ENCODE measurements around the gene SMARCA4.

The SMARCA4 gene

GRCh38 chr19:10960314-10961072 lies at the start of gene SMARCA4:
SMARCA4 (plus strand) TSS chr19:10961030; CDS start chr19:10984152, 23,122 bp downstream.
- peak in 55 of 56 donors; percentile 44 to 98 (median 89) for DNase-seq

DNA sequence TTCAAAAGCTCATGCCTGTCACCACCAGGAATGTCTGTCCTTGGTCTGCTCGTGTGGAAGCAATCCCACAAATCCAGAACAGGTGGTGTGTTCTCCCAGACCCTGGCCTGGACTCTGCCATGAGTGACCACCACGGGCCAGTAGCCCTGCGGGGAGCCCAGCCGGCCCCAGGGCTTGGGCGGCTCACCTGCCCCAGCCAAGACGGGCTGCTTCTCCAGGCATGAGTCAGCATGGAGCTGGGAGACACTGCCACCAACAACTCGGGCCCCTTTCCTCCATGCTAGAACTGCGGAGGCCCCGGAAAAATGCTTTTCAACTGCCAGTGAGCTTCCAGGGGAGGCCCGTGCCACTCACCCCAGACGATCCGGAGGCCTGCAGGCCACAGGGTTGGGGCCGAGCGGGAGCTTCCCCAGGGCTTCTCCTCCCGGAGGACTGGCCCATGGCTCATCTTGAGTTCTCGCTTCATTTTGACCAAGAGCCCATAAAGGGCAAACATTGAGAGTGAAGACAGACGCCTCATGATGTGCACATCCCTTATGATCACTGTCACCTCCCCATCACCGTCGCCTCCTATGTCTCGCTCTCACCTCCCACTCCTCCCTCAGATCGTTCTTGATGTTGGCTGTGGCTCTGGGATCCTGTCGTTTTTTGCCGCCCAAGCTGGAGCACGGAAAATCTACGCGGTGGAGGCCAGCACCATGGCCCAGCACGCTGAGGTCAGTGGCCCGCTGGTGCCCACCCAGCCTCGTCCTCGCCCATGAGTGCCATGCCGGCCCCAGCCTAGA lies 49.1 kb upstream of the SMARCA4 start:
- DNase-seq, result no peak

DNA sequence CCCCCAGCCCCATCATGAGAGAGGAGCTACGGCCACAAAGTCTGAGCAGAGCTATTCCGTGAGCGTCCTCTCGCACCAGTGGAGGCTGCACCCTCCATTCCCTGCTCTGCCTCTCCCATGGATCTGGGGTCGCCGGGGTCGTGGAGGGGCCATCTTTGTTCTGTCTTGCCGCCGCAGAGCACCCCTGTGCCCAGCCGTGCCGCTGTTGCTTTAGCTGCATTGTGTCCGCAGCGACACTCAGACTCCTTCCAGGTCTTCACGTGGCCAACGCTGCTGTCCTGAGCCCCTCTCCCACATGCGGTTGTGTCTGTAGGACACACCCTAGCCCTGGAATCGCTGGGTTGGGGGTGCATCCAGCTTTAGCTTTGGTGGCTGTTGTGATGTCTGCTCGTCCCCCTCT lies 48.2 kb upstream of the SMARCA4 start:
- no peak for DNase-seq

DNA sequence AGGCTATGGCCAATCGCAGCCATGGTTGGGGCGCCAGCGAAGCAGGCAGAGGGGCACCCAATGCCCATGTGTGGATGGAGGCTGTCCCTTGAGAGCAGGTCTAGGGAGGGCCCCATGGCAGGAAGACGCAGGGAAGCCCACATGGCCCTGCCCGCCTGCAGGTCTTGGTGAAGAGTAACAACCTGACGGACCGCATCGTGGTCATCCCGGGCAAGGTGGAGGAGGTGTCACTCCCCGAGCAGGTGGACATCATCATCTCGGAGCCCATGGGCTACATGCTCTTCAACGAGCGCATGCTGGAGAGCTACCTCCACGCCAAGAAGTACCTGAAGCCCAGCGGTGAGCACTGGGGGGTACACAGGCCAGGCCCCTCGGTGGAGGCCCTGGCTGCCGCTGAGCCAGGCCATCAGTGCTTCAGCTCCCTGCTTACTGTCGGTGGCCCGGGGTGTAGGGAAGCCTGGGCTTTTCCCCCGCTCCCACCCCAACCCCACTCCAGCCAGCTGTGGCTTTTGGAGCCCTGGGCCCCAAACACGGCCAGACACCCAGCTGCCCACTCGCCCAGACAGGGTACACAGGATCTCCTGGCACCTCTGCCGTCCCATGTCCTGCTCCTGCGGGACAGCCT lies 47.0 kb upstream of the SMARCA4 start:
- no peak for DNase-seq

GRCh38 chr19:10915130-10916091 lies 45.4 kb upstream of the SMARCA4 start:
- DNase-seq, result no peak

DNA sequence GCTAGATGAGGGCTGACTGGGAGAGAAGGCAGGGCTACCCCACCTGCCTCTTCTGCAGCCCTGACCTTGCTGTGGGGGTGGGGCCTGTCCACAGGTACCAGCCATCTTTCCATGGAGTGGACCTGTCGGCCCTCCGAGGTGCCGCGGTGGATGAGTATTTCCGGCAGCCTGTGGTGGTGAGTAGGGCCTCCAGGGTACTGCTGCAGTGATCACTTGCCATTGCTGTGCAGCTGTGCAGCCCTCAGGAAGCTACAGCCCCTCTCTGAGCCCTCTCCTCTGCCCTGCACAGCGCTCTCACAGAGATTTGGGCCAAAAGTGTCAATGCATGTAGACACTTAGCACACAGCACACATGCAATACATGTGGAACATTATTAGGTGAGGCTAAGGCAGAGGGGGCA lies 44.2 kb upstream of the SMARCA4 start:
- no peak for DNase-seq

- no peak for DNase-seq
These were observed 42.5 kb upstream of the SMARCA4 start for GRCh38 chr19:10918359-10918758.

GRCh38 chr19:10919352-10920287 lies 41.2 kb upstream of the SMARCA4 start:
- no peak for DNase-seq

DNA sequence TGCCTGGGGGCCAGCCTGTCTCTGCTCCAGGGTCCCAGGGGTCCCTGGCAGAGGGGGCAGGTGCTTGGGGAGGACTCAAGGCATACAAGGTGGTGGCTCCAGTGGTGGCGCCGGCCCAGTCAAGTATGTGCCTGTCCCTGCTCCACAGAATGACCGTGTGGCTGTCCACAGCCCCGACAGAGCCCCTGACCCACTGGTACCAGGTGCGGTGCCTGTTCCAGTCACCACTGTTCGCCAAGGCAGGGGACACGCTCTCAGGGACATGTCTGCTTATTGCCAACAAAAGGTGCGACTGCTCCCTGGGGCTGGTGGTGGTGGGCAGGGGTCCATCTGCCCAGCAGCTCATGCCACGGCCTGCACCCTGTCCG lies 40.6 kb upstream of the SMARCA4 start:
- no peak for DNase-seq

- DNase-seq, result no peak
These were observed 40.0 kb upstream of the SMARCA4 start for GRCh38 chr19:10920781-10921180.

DNA sequence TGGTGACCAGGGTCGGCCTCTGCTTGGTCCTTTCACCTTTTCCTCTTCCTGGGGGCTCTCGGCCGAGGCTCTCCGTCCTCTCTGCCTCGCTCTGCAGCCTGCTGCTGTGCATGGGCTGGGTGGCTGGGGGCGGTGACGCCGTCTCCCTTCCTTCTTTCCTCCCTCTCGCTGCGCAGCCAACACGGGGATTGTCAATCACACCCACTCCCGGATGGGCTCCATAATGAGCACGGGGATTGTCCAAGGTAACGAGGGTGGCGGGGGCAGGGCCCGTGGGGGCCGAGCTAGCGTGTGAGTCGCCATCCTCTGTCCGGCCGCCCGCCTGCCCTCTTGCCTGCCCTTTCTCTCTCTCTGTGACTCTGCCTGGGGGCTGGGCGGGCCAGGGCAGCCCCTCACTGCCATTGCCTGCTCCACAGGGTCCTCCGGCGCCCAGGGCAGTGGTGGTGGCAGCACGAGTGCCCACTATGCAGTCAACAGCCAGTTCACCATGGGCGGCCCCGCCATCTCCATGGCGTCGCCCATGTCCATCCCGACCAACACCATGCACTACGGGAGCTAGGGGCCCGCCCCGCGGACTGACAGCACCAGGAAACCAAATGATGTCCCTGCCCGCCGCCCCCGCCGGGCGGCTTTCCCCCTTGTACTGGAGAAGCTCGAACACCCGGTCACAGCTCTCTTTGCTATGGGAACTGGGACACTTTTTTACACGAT lies 39.5 kb upstream of the SMARCA4 start:
- peak in 8 of 56 donors; percentile 7 to 41 (median 14) for DNase-seq

GRCh38 chr19:10921910-10922637 lies 38.8 kb upstream of the SMARCA4 start:
- no peak for DNase-seq

DNA sequence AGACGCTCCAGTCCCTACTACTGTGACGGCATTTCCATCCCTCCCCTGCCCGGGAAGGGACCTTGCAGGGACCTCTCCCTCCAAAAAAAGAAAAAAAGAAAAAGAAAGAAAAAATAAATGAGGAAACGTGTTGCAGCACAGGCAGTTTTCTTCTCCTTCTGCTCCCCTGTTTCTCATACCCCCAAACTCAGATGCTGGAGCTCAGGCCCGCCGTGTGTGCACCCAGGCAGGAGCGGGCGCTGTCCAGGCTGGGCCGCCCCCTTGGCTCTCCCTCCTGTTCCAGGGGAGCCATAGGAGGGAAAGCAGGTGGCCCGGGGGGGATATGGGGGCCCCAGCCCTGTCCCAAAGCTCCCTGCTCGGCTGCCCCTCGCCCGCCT lies 38.2 kb upstream of the SMARCA4 start:
- DNase-seq, result no peak

- no peak for DNase-seq
These were observed 37.3 kb upstream of the SMARCA4 start for GRCh38 chr19:10923260-10924112.

DNA sequence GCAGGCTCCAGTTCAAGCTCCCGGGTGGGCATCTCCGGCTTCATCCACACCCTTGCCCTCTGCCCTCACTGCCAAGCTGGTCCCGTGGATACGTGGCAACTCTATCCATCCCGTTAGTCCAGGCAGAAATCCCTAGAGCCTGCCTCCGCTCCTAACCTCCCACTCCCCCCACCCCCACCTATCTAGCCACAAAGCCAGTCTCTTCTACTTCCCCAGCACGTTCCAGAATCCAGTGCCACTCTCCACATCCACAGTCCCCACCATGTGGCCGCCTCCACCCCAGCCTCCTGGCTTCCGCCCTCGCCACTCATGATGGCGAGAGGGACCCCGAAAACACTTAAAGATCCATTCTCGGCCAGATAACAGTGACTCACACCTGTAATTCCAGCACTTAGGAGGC lies 36.2 kb upstream of the SMARCA4 start:
- no peak for DNase-seq

DNA sequence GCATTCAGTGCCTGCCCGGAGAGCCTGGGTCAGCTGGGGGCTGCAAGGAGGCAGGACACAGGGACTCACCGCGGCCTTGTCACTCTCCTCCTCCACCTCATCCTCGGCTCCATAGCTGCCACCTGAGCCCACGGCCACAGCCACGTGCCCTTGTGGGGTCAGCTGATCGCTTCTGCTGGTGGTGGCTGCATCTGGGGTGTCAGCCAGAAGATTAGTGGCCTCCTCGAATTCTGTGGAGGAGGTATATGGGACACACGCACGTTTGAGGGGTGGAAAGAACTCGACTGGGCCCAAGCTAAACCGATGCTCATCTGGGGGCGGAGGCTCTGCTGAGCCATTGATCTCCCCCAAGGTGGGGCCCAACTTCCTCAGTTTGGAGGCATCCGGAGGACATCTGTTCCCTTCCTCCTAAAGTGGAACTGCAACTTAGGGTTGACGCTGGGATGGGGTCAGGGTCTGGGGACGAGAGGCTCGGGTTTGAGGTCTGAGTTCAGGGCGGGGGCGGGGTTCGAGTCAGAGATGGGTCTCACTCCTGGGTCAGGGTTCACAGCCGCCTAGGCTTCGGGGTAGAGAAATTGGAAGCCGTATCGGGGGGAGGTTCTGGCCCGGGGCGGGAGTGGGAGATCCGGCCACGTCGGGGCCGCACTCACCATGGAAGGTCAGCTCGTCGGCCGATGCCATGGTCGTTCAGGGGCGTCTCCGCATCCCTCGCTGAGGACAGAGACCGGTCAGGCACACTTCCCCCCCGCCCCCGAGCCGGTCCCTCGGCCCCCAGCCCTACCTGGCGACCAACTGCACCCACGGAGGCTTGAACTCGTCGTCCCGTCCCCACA lies 32.9 kb upstream of the SMARCA4 start:
- DNase-seq, result no peak

Data from amygdala (tissue), 56 donors.